Activated CD4-positive, alpha-beta T cell treated with anti-CD3 and anti-CD28 coated beads, Interleukin-2, Interleukin-4, amounts not matched to agents 100 ng/mL and 50 ng/mL, durations not matched to agents 16 hours and 8 hours (primary cell): ENCODE measurements around the gene VDR.

Experiments
- DNase-seq: peaks from one replicate; pipeline ENCODE4 v3.0.0-alpha.2; 2020; ENCODE audit warnings: low spot score

VDR gene

GRCh38 chr12:47795121-47795813 lies 109.5 kb downstream of the VDR start:
- DNase-seq: no peak

- DNase-seq: no peak
These were observed 110.1 kb downstream of the VDR start for GRCh38 chr12:47794679-47795078.

GRCh38 chr12:47793015-47793681 lies 111.6 kb downstream of the VDR start:
- DNase-seq: no peak

- DNase-seq: no peak
These were observed 112.9 kb downstream of the VDR start for GRCh38 chr12:47791874-47792273.
